Smooth muscle cell (in vitro differentiated cells): ENCODE data around the gene GRHL1. TPM values are rescaled to one million over a fixed set of nuclear protein-coding genes. Genes with fewer than 3 reads are reported as not detected.

Source experiments
- DNase-seq: peaks from one replicate; lab custom pipeline; 2025; ENCODE audit not compliant: unreplicated experiment; lab: John Stamatoyannopoulos, UW
- H2AFZ ChIP-seq: fragments of 200-600 bp; sonication (generic); 2 replicates; pipeline ENCODE4 v1.6.0; 2016; ENCODE audit warnings: antibody characterized with exemption, low read depth, mild to moderate bottlenecking
- H3F3A ChIP-seq: fragments of 200-600 bp; sonication (generic); 2 replicates; pipeline ENCODE4 v1.6.0; 2017; ENCODE audit warnings: antibody characterized with exemption, low read depth
- H3K27ac ChIP-seq: fragments of 200-600 bp; sonication (generic); 2 replicates; pipeline ENCODE4 v1.5.1; 2016; ENCODE audit warnings: low read depth, mild to moderate bottlenecking
- H3K27me3 ChIP-seq: fragments of 200-600 bp; sonication (generic); 2 replicates; pipeline ENCODE4 v1.6.1; 2016; ENCODE audit warnings: low read depth, mild to moderate bottlenecking
- H3K36me3 ChIP-seq: fragments of 200-600 bp; sonication (generic); 2 replicates; pipeline ENCODE4 v1.5.1; 2016; ENCODE audit warnings: low read depth
- H3K4me1 ChIP-seq: fragments of 200-600 bp; sonication (generic); 2 replicates; pipeline ENCODE4 v1.5.1; 2016; ENCODE audit warnings: low read depth
- H3K4me2 ChIP-seq: fragments of 200-600 bp; sonication (generic); 2 replicates; pipeline ENCODE4 v1.6.0; 2016; ENCODE audit warnings: mild to moderate bottlenecking
- H3K4me3 ChIP-seq: fragments of 200-600 bp; sonication (generic); 2 replicates; pipeline ENCODE4 v1.5.1; 2016; ENCODE audit warnings: mild to moderate bottlenecking
- H3K79me2 ChIP-seq: fragments of 200-600 bp; sonication (generic); 2 replicates; pipeline ENCODE4 v1.6.0; 2016; ENCODE audit warnings: low read depth, mild to moderate bottlenecking
- H3K9ac ChIP-seq: fragments of 200-600 bp; sonication (generic); 2 replicates; pipeline ENCODE4 v1.6.0; 2016; ENCODE audit warnings: low read depth
- H3K9me3 ChIP-seq: fragments of 200-600 bp; sonication (generic); replicated peaks from 2 replicates; pipeline ENCODE4 v1.5.1; 2016; ENCODE audit warnings: low read depth
- H4K20me1 ChIP-seq: fragments of 200-600 bp; sonication (generic); 2 replicates; pipeline ENCODE4 v1.6.0; 2016; ENCODE audit warnings: low read depth
- WGBS: methylation state at CpG from one replicate; pipeline ENCODE4 v1.1.7; 2016; ENCODE audit warnings: low lambda C conversion rate; 5-methylcytosine and 5-hydroxymethylcytosine counted together
- polyA plus RNA-seq: library from polyadenylated mRNA; unstranded; fragments of >200 nt; fragmentation: Nextera tagmentation; extraction: Ambion mirVana; gene quantifications from 2 replicates; pipeline ENCODE4 v1.2.1, GENCODE V29; 2016
- total RNA-seq: library from RNA; depleted of rRNA; stranded (reverse); fragments of >200 nt; gene quantifications from 2 replicates; pipeline ENCODE4 v1.2.3, GENCODE V29; 2014
- TF ChIP-seq, protein P1 (sequence below): fragments of 200-600 bp; sonication (generic); IDR thresholded peaks from 2 replicates; pipeline ENCODE4 v1.5.1; 2017; ENCODE audit warnings: borderline replicate concordance, mild to moderate bottlenecking, antibody characterized with exemption; ENCODE audit not compliant: insufficient read depth, poor library complexity, severe bottlenecking

GRHL1 gene
- total and polyA plus RNA-seq, 2 experiments from 2014 or later = 2.0 to 26.8 TPM

DNA sequence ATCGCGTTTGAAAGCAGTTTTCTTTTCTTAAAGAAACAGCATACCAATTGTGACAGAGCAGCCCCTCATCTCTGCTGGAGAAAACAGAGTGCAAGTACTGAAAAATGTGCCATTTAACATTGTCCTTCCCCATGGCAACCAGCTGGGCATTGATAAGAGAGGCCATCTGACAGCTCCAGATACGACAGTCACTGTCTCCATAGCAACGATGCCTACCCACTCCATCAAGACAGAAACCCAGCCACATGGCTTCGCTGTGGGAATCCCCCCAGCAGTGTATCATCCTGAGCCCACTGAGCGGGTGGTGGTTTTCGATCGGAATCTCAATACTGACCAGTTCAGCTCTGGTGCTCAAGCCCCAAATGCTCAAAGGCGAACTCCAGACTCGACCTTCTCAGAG lies 9.5 kb downstream of the GRHL1 start:
- H3K4me1 ChIP-seq = no peaks in the 10 kb centered on the region
- no peaks in the 10 kb centered on the region for H3K27me3 ChIP-seq
- no peak overlapping the region for H3K4me2 ChIP-seq
- DNase-seq = no peak
- H3F3A ChIP-seq = no peaks in the 10 kb centered on the region
- H3K27ac ChIP-seq = no peak overlapping the region
- peaks cover 2% of the 10 kb centered on the region for H3K79me2 ChIP-seq
- TF ChIP-seq, protein P1, sequence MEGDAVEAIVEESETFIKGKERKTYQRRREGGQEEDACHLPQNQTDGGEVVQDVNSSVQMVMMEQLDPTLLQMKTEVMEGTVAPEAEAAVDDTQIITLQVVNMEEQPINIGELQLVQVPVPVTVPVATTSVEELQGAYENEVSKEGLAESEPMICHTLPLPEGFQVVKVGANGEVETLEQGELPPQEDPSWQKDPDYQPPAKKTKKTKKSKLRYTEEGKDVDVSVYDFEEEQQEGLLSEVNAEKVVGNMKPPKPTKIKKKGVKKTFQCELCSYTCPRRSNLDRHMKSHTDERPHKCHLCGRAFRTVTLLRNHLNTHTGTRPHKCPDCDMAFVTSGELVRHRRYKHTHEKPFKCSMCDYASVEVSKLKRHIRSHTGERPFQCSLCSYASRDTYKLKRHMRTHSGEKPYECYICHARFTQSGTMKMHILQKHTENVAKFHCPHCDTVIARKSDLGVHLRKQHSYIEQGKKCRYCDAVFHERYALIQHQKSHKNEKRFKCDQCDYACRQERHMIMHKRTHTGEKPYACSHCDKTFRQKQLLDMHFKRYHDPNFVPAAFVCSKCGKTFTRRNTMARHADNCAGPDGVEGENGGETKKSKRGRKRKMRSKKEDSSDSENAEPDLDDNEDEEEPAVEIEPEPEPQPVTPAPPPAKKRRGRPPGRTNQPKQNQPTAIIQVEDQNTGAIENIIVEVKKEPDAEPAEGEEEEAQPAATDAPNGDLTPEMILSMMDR = no peak
- H3K36me3 ChIP-seq = no peaks in the 10 kb centered on the region
- no peak overlapping the region for H3K4me3 ChIP-seq
- H4K20me1 ChIP-seq = no peaks in the 10 kb centered on the region
- H2AFZ ChIP-seq = no peak overlapping the region
- no peaks in the 10 kb centered on the region for H3K9me3 ChIP-seq
- no peak overlapping the region for H3K9ac ChIP-seq
- WGBS = 80% methylated on average over 10 of the region's 10 CpGs

GRCh38 chr2:9964334-9964980 lies 13.0 kb downstream of the GRHL1 start:
- Histone ChIP-seq H3K9ac (no peak overlapping the region), H3K27me3 (no peaks in the 10 kb centered on the region), H3K4me2 (no peak overlapping the region), H3F3A (no peaks in the 10 kb centered on the region), H3K79me2 (no peaks in the 10 kb centered on the region), H3K4me1 (peaks cover 5% of the 10 kb centered on the region), H3K27ac (no peak overlapping the region), H3K4me3 (no peak overlapping the region), H4K20me1 (no peaks in the 10 kb centered on the region), H3K36me3 (no peaks in the 10 kb centered on the region), H3K9me3 (no peaks in the 10 kb centered on the region), H2AFZ (no peak overlapping the region)
- DNase-seq = no peak
- 94% methylated on average over 7 of the region's 7 CpGs for WGBS
- TF ChIP-seq, protein P1 = no peak

- no peaks in the 10 kb centered on the region for H3K79me2 ChIP-seq
- DNase-seq = no peak
- H3K27me3 ChIP-seq = no peaks in the 10 kb centered on the region
- H3K4me2 ChIP-seq = no peak overlapping the region
- H3K27ac ChIP-seq = no peak overlapping the region
- no peak overlapping the region for H2AFZ ChIP-seq
- H3K9ac ChIP-seq = no peak overlapping the region
- no peaks in the 10 kb centered on the region for H4K20me1 ChIP-seq
- no peaks in the 10 kb centered on the region for H3K36me3 ChIP-seq
- H3K4me1 ChIP-seq = peaks cover 8% of the 10 kb centered on the region
- 96% methylated on average over 8 of the region's 8 CpGs for WGBS
- TF ChIP-seq, protein P1 = no peak
- no peaks in the 10 kb centered on the region for H3K9me3 ChIP-seq
- H3K4me3 ChIP-seq = no peak overlapping the region
- H3F3A ChIP-seq = no peaks in the 10 kb centered on the region
Measured at GRCh38 chr2:9965119-9965822, 13.8 kb downstream of the GRHL1 start.
